T47D (cell line): ENCODE data around the gene TMEM231.
A peak's percentile ranks its signal among the peaks of the same experiment; 100 is the strongest.
"Not testable (repeated sequence)": the region's sequence is repeated elsewhere in the genome, so short reads cannot be mapped to it uniquely, and the experiment has no call there.

Source experiments
- DNase-seq, 2 experiments: peaks; one replicate each; pipeline versions ENCODE4 v3.0.0 to v3.0.0-alpha.2; 2011 to 2012; ENCODE audit warnings: low read depth in 1 of 2, low spot score in 1 of 2
- JUND ChIP-seq: IDR thresholded peaks from 2 replicates; pipeline ENCODE4 v1.6.1; 2012; ENCODE audit warnings: low read depth
- in situ Hi-C: cut with HindIII; loops from 2 replicates; pipeline ENCODE4 v1.10.0; 2016; ENCODE audit warnings: low sequenced_read_pairs, low pct_unique_long_range_greater_than_20kb

TMEM231 gene

DNA sequence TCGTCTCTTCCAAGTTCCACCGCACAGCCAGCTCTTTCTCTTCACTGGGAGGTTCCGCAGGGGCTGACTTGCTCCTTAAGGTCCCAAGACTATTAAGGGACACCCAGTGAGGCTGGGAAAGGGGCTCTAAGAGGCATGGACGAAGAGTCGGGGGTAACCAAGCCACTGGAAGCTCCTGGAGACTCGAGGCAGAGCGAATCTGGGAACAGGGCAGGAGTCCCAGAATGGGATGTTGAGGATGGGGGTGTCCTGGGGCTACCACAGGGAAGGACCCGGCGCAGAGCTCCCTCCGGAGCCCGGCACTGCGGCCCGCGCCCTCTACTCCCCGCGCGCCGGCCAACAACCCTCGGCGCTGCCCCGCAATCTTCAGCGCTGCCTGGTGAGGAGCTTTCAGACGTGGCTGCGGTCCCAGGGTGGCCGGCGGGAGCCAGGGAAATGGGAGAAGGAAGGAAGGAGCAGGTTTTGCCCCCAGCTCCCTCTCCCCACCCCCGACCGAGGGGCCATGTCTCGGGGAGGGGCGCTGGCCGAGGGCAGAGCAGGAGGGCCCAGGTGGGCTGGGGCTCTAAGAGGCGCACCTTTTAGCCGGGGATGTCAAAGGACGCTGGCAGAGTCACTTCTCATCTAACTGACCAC, 20.7 kb downstream of the TMEM231 start:
- TF ChIP-seq JUND = no peak
- in situ Hi-C loops = no loop called here
- no peak for DNase-seq

- DNase-seq = no peak
- in situ Hi-C loops = no loop called here
- no peak for TF ChIP-seq JUND
These were observed 21.4 kb downstream of the TMEM231 start for GRCh38 chr16:75534560-75535205.

- TF ChIP-seq JUND = no peak
- in situ Hi-C loops = no loop called here
These were observed 23.3 kb downstream of the TMEM231 start for GRCh38 chr16:75532791-75533190.

GRCh38 chr16:75532142-75532765, 23.8 kb downstream of the TMEM231 start:
- no peak for DNase-seq
- no peak for TF ChIP-seq JUND
- in situ Hi-C loops = no loop called here

More at GRCh38 chr16:75532791-75533190, 23.3 kb downstream of the TMEM231 start:
- DNase-seq = no peak

DNA sequence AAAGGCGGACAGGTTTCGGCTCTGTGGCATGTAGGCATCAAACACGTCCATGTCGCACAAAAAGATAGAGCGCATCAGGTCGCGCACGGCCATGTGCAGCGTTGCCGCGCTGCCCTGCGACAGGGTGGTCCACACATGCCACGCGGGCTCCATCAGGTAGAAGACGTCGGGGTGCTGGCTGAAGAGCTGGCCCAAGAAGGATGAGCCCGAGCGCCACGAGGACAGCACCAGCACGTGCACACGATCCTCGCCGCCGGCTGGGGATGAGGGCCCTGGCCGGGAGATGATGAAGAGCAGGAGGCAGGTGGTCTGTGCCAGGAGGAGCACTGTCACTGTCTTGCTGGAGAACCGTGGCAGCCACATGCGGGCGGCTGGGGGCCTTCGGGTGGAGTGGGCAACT, 26.1 kb downstream of the TMEM231 start:
- no peak for DNase-seq
- in situ Hi-C loops = no loop called here
- TF ChIP-seq JUND = no peak

GRCh38 chr16:75529056-75529905, 26.8 kb downstream of the TMEM231 start:
- in situ Hi-C loops = no loop called here
- no peak for TF ChIP-seq JUND
- DNase-seq = no peak

GRCh38 chr16:75527825-75528299, 28.2 kb downstream of the TMEM231 start:
- no peak for TF ChIP-seq JUND
- in situ Hi-C loops = no loop called here
- DNase-seq = no peak

- in situ Hi-C loops = no loop called here
- DNase-seq = no peak
- TF ChIP-seq JUND = no peak
These were observed 29.8 kb downstream of the TMEM231 start for GRCh38 chr16:75526032-75526790.

DNA sequence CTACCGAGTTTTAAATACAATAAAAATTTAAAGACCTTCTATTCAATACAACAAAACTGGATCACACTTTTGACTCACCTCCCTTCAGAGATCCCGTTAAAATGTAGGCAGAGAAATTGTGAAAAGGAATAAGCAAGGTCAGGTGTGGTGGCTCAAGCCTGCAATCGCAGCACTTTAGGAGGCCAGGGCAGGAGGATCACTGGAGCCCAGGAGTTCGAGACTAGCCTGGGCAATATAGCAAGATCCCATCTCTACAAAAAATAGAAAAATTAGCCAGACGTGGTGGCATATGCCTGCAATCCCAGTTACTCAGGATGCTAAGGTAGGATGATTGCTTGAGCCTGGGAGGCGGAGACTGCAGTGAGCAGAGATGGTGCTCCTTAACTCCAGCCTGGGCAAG, 36.9 kb downstream of the TMEM231 start:
- TF ChIP-seq JUND = no peak
- DNase-seq = no peak
- in situ Hi-C loops = no loop called here

- peak in 1 of 2 experiments; percentile 30 for DNase-seq
- in situ Hi-C loops = not testable (repeated sequence)
These were observed 39.7 kb downstream of the TMEM231 start for GRCh38 chr16:75516189-75516966.

DNA sequence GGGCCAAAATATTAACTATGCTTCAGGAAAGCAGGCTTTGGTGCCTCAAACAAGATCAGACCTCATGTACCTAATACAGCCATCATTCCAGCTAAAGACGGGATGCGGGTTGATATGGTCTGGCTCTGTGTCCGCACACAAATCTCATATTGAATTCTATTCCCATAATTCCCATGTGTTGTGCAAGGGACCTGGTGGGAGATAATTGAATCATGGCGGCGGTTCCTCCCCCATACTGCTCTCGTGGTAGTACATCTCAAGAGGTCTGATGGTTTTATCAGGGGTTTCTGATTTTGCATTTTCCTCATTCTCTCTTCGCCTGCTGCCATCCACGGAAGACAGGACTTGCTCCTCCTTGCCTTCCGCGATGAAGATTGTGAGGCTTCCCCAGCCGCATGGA, 41.8 kb downstream of the TMEM231 start:
- TF ChIP-seq JUND = no peak
- in situ Hi-C loops = no loop called here
- no peak for DNase-seq
